ENCODE data around the gene ABCC6.
"Not testable (repeated sequence)": the region's sequence is repeated elsewhere in the genome, so short reads cannot be mapped to it uniquely, and the experiment has no call there.

The ABCC6 gene

DNA sequence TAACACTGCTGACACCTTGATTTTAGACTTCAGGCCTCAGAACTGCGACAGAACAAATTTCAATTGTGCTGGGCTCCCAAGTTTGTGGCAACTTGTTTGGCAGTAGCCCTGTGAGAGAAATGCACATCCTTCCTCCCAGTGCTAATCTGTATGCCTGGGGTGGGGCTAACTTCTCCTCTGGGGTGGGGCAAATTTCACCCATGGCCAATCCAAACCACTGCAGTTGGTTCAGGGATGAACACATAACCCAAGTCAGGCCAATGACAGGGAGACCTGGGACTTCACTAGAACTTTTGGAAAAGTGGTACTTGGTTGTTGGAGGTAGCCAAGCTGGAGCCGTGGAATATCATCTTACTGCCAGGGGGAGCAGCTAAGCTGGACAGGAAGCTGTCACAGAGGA, 56.3 kb downstream of the ABCC6 start:
- Histone ChIP-seq H3K4me1 (ENCODE audit: control insufficient read depth, insufficient read depth, low read length) (no peaks in the 10 kb centered on the region), H3K36me3 (ENCODE audit: control insufficient read depth, insufficient read depth, low read length) (no peaks in the 10 kb centered on the region), H3K9ac (ENCODE audit: low read depth, low read length) (no peak overlapping the region), H3K9me3 (ENCODE audit: control insufficient read depth, insufficient read depth, low read length) (no peaks in the 10 kb centered on the region), H3K27me3 (ENCODE audit: control insufficient read depth, insufficient read depth, low read length) (no peaks in the 10 kb centered on the region), H3K4me3 (ENCODE audit: low read depth, low read length) (no peak overlapping the region)

DNA sequence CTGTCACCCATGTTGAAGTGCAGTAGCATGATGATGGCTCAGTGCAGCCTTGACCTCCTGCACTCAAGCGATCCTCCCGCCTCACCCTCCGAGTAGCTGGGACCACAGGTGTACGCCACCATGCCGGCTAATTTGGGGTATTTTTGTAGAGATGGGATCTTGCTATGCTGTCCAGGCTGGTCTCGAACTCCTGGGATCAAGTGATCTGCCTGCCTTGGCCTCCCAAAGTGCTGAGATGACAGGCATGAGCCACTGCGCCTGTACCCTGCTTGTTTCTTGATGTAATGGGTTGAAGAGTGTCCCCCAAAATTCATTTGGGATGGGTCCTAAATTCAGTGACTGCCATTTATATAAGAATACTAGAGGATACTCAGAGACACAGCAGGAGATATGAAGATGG, 57.2 kb downstream of the ABCC6 start:
- Histone ChIP-seq H3K9ac (ENCODE audit: low read depth, low read length) (no peak overlapping the region), H3K4me3 (ENCODE audit: low read depth, low read length) (no peak overlapping the region), H3K9me3 (ENCODE audit: control insufficient read depth, insufficient read depth, low read length) (no peaks in the 10 kb centered on the region), H3K4me1 (ENCODE audit: control insufficient read depth, insufficient read depth, low read length) (no peaks in the 10 kb centered on the region), H3K27me3 (ENCODE audit: control insufficient read depth, insufficient read depth, low read length) (no peaks in the 10 kb centered on the region), H3K36me3 (ENCODE audit: control insufficient read depth, insufficient read depth, low read length) (no peaks in the 10 kb centered on the region)

DNA sequence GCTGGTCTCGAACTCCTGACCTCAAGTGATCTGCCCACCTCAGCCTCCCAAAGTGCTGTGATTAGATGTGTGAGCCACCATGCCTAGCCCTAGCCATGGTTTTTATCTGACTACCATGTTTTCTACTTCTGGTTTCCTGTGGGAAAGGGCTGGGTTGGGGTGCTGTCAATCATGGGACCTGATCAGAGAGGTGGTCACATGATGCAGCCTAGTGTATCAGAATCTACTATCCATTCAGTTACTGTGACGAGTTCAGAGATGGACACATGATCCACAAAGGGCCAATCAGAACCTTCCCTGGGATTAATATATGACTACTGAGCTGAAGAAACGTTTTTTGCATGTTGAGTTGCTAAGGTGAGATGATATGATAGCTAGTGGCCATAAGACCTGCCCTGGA, 59.1 kb downstream of the ABCC6 start:
- Histone ChIP-seq H3K9me3 (ENCODE audit: control insufficient read depth, insufficient read depth, low read length) (no peaks in the 10 kb centered on the region), H3K27me3 (ENCODE audit: control insufficient read depth, insufficient read depth, low read length) (no peaks in the 10 kb centered on the region), H3K4me3 (ENCODE audit: low read depth, low read length) (no peak overlapping the region), H3K9ac (ENCODE audit: low read depth, low read length) (no peak overlapping the region), H3K36me3 (ENCODE audit: control insufficient read depth, insufficient read depth, low read length) (no peaks in the 10 kb centered on the region), H3K4me1 (ENCODE audit: control insufficient read depth, insufficient read depth, low read length) (no peaks in the 10 kb centered on the region)

DNA sequence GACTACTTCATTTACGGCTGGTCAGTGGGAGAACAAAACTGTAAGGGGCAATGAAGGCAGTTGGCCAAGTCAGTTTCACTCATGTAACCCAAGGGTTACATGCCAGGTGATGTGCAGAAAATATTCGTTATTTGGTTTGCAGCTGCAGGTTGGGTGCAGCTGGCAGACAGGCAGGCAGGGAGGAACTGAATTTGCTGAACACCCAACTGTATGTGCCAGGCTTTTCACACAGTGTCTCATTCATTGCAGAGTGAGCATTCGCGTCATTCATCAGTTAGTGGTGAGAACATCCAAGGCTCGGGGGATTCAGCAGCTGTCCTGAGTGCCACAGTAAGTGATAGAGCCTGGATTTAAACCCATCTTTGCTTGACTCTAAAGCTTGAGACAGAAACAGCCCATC, 59.7 kb downstream of the ABCC6 start:
- Histone ChIP-seq H3K9ac (ENCODE audit: low read depth, low read length) (no peak overlapping the region), H3K36me3 (ENCODE audit: control insufficient read depth, insufficient read depth, low read length) (no peaks in the 10 kb centered on the region), H3K4me3 (ENCODE audit: low read depth, low read length) (no peak overlapping the region), H3K27me3 (ENCODE audit: control insufficient read depth, insufficient read depth, low read length) (no peaks in the 10 kb centered on the region), H3K4me1 (ENCODE audit: control insufficient read depth, insufficient read depth, low read length) (no peaks in the 10 kb centered on the region), H3K9me3 (ENCODE audit: control insufficient read depth, insufficient read depth, low read length) (no peaks in the 10 kb centered on the region)

DNA sequence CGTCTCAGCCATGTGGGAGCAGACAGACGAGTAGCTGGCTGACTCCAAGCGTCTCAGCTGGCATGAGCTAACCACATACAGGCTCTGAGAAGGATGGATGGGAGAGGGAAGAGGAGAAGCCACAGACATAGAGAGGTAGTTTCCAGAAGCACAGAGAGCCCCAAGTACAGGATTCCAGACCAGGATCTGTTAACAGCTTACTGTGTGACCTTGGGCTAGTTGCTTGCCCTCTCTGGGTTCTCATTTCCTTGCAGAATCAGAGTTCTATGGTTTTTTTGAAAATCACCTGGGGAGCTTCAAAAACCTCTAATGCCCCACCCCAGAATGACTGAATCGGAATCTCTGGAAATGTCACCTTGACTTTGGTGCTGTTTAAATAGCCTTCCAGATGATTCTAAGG, 60.2 kb downstream of the ABCC6 start:
- no peaks in the 10 kb centered on the region for H3K4me1 ChIP-seq (ENCODE audit: control insufficient read depth, insufficient read depth, low read length)
- H3K4me3 ChIP-seq (ENCODE audit: low read depth, low read length), result no peak overlapping the region
- H3K9ac ChIP-seq (ENCODE audit: low read depth, low read length), result no peak overlapping the region
- no peaks in the 10 kb centered on the region for H3K27me3 ChIP-seq (ENCODE audit: control insufficient read depth, insufficient read depth, low read length)
- peaks cover 2% of the 10 kb centered on the region for H3K9me3 ChIP-seq (ENCODE audit: control insufficient read depth, insufficient read depth, low read length)
- no peaks in the 10 kb centered on the region for H3K36me3 ChIP-seq (ENCODE audit: control insufficient read depth, insufficient read depth, low read length)

DNA sequence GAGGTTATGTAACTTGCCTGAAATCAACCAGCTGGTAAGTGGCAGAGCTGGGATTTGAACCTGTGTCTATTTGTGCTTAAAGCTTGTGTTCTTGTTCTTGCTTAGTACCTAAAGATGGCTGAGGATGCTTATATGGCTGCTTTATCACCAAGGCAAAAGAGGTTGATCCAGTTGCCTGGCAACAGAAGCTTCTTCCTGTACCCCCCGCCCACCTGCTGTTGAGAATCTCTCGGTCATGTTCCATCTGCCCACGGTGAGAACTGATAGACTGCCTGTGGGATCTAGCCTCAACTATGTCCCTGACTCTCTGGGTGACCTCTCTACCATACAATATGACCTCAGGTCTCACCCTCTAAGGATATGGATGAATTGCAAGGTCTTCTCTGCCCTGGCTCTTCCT, 60.7 kb downstream of the ABCC6 start:
- Histone ChIP-seq H3K9ac (ENCODE audit: low read depth, low read length) (no peak overlapping the region), H3K36me3 (ENCODE audit: control insufficient read depth, insufficient read depth, low read length) (no peaks in the 10 kb centered on the region), H3K4me1 (ENCODE audit: control insufficient read depth, insufficient read depth, low read length) (no peaks in the 10 kb centered on the region), H3K4me3 (ENCODE audit: low read depth, low read length) (no peak overlapping the region), H3K9me3 (ENCODE audit: control insufficient read depth, insufficient read depth, low read length) (peaks cover 2% of the 10 kb centered on the region), H3K27me3 (ENCODE audit: control insufficient read depth, insufficient read depth, low read length) (no peaks in the 10 kb centered on the region)

DNA sequence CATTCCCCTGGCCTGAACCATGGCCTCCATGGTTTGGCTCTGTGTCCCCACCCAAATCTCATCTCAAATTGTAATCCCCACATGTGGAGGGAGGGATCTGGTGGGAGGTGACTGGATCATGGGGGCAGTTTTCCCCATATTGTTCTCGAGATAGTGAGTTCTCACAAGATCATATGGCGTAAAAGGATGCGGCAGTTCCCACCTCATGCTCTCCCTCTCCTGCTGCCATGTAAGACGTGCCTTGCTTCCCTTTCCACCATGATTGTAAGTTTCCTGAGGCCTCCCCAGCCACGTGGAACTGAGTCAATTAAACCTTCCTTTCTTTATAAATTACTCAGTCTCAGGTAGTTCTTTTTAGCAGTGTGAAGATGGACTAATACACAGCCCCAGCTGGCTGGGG, 61.5 kb downstream of the ABCC6 start:
- not testable (repeated sequence) for H3K9me3 ChIP-seq (ENCODE audit: control insufficient read depth, insufficient read depth, low read length); H3K9ac ChIP-seq (ENCODE audit: low read depth, low read length); H3K4me3 ChIP-seq (ENCODE audit: low read depth, low read length); H3K27me3 ChIP-seq (ENCODE audit: control insufficient read depth, insufficient read depth, low read length); H3K36me3 ChIP-seq (ENCODE audit: control insufficient read depth, insufficient read depth, low read length); H3K4me1 ChIP-seq (ENCODE audit: control insufficient read depth, insufficient read depth, low read length)

DNA sequence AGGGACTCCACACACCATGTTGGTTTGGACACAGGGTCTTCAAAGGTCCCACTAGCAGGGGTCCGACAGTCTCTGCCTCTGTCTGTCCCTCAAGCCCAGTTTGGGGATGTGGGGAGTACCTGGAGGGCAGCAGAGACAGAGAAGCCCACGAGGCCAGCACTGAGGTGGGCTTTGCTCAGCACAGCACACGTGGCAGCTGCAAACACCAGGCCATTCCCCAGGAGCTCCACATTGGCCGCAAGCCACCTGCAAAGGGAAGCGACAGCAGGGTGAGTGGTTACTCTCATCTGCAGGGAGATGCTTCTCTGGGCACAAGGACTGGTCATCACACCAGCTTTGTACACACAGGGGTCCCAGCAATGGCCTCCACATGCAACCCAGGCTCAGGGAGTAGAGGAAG, 62.0 kb downstream of the ABCC6 start:
- no peaks in the 10 kb centered on the region for H3K4me1 ChIP-seq (ENCODE audit: control insufficient read depth, insufficient read depth, low read length)
- no peaks in the 10 kb centered on the region for H3K36me3 ChIP-seq (ENCODE audit: control insufficient read depth, insufficient read depth, low read length)
- no peaks in the 10 kb centered on the region for H3K27me3 ChIP-seq (ENCODE audit: control insufficient read depth, insufficient read depth, low read length)
- H3K4me3 ChIP-seq (ENCODE audit: low read depth, low read length), result no peak overlapping the region
- no peak overlapping the region for H3K9ac ChIP-seq (ENCODE audit: low read depth, low read length)
- peaks cover 2% of the 10 kb centered on the region for H3K9me3 ChIP-seq (ENCODE audit: control insufficient read depth, insufficient read depth, low read length)

DNA sequence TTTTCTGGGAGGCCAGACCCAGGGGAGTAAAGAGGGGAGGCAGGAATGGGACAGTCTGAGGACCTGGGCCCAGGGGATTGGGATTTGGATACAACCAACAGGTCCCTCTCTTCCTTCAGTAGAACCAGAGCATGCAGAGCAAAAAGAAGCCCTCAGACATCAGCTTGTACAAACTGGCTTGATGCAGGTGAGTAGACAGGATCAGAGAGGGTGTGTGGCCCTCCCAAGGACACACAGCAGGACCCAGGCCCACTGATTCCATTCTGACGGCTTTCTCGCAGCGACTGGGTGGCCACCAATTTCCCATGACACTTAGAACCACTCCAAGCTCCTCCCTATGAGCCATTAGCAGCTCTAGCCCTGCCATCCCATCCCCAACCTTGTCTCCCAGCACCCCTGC, 63.6 kb downstream of the ABCC6 start:
- H3K36me3 ChIP-seq (ENCODE audit: control insufficient read depth, insufficient read depth, low read length), result no peaks in the 10 kb centered on the region
- H3K9ac ChIP-seq (ENCODE audit: low read depth, low read length), result no peak overlapping the region
- H3K4me1 ChIP-seq (ENCODE audit: control insufficient read depth, insufficient read depth, low read length), result no peaks in the 10 kb centered on the region
- no peak overlapping the region for H3K4me3 ChIP-seq (ENCODE audit: low read depth, low read length)
- peaks cover 2% of the 10 kb centered on the region for H3K9me3 ChIP-seq (ENCODE audit: control insufficient read depth, insufficient read depth, low read length)
- no peaks in the 10 kb centered on the region for H3K27me3 ChIP-seq (ENCODE audit: control insufficient read depth, insufficient read depth, low read length)

DNA sequence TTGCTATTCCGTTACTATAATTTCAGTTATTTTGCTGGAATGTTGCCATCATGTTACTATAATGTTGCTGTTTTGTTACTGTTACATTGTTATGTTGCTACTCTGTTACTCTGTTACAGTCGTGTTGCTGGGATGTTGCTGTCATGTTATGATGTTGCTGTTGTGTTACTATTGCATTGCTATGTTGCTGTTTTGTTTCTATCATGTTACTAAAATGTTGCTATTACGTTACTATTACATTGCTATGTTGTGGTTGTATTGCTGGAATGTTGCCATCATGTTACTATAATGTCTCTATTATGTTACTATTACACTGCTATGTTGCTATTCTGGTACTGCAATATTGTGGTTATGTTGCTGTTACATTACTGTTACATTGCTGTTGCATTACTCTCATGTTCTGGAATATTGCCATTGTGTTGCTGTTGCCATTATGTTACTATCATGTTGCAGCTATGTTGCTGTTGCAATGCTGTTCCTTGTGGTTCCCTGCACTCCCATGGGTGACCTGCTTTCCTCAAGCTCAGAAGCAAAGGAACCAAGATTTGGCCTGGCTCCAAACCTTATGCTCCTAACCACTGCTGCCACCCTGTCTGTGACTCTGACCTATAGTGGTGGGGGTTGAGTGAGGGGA, 64.4 kb downstream of the ABCC6 start:
- Histone ChIP-seq H3K9me3 (ENCODE audit: control insufficient read depth, insufficient read depth, low read length) (peaks cover 2% of the 10 kb centered on the region), H3K4me1 (ENCODE audit: control insufficient read depth, insufficient read depth, low read length) (no peaks in the 10 kb centered on the region), H3K9ac (ENCODE audit: low read depth, low read length) (no peak overlapping the region), H3K27me3 (ENCODE audit: control insufficient read depth, insufficient read depth, low read length) (no peaks in the 10 kb centered on the region), H3K4me3 (ENCODE audit: low read depth, low read length) (no peak overlapping the region), H3K36me3 (ENCODE audit: control insufficient read depth, insufficient read depth, low read length) (no peaks in the 10 kb centered on the region)

DNA sequence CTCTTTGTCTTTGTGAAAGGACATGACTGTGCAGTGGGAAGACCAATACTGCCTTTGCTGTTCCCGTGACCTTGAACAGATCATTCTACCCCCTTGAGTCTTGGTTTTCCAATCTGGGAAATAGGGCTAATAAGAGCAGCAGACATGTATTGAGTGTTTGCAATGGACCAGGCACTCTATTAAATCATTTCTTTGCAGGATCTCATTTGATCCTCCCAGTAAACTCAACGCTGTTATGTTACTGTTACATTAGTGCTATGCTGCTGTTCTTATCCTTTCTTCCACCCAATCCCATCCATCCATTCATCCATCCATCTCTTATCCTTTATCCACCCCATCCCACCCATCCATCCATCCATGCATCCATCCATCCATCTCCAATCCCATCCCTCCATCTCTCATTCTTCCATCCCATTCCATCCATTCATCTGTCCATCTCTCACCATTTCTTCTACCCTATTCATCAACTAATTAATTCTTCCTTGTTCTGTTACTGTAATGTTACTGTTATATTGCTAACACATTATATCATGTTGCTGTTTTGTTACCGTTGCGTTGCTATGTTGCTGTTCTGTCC, 65.1 kb downstream of the ABCC6 start:
- Histone ChIP-seq H3K4me1 (ENCODE audit: control insufficient read depth, insufficient read depth, low read length) (no peaks in the 10 kb centered on the region), H3K36me3 (ENCODE audit: control insufficient read depth, insufficient read depth, low read length) (no peaks in the 10 kb centered on the region), H3K27me3 (ENCODE audit: control insufficient read depth, insufficient read depth, low read length) (no peaks in the 10 kb centered on the region), H3K9ac (ENCODE audit: low read depth, low read length) (no peak overlapping the region), H3K4me3 (ENCODE audit: low read depth, low read length) (no peak overlapping the region), H3K9me3 (ENCODE audit: control insufficient read depth, insufficient read depth, low read length) (peaks cover 2% of the 10 kb centered on the region)

DNA sequence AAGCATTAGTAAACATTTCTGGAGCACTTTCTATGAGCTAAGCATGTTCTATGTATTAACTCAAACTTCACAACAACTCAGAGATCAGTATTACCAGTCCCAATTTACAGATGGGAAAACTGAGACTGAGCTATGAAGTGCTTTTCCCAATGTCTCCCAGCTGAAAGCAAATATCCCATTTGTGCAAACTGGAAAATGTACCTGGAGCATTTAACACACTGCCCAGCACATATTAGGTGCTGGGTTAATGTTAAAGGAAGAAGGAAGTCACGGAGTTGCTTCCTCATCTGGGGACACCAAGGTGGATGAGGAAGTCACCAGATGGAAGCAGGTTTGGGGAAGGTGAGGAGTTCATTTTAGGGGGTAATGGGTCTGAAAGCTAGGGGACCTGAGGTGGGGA, 66.1 kb downstream of the ABCC6 start:
- H3K9ac ChIP-seq (ENCODE audit: low read depth, low read length), result no peak overlapping the region
- no peak overlapping the region for H3K4me3 ChIP-seq (ENCODE audit: low read depth, low read length)
- H3K4me1 ChIP-seq (ENCODE audit: control insufficient read depth, insufficient read depth, low read length), result no peaks in the 10 kb centered on the region
- H3K36me3 ChIP-seq (ENCODE audit: control insufficient read depth, insufficient read depth, low read length), result no peaks in the 10 kb centered on the region
- H3K9me3 ChIP-seq (ENCODE audit: control insufficient read depth, insufficient read depth, low read length), result peaks cover 2% of the 10 kb centered on the region
- no peaks in the 10 kb centered on the region for H3K27me3 ChIP-seq (ENCODE audit: control insufficient read depth, insufficient read depth, low read length)

Data from iPS-15b (cell line).